Measurements from ENCODE around the gene GULP1.

The GULP1 gene

GRCh38 chr2:188519136-188519535, 227.5 kb downstream of the GULP1 start:
- TF ChIP-seq FOXP2 (optimal IDR thresholded peaks at IDR 0.05; ENCODE audit: borderline replicate concordance, extremely low read depth, extremely low read length, insufficient read depth) (no peak), TAF1 (IDR thresholded peaks at IDR 0.05; ENCODE audit: borderline replicate concordance, insufficient read depth, low read length) (no peak)

GRCh38 chr2:188522517-188522916, 230.8 kb downstream of the GULP1 start:
- TF ChIP-seq TAF1 (IDR thresholded peaks at IDR 0.05; ENCODE audit: borderline replicate concordance, insufficient read depth, low read length) (no peak), REST (IDR thresholded peaks at IDR 0.05; ENCODE audit: insufficient read depth in 1 of 2, low read depth in 2 of 2, low read length in 2 of 2) (no peak), FOXP2 (optimal IDR thresholded peaks at IDR 0.05; ENCODE audit: borderline replicate concordance, extremely low read depth, extremely low read length, insufficient read depth) (no peak), POLR2AphosphoS5 (IDR thresholded peaks at IDR 0.05; ENCODE audit: low read depth, low read length) (no peak), SIN3A (IDR thresholded peaks at IDR 0.05; ENCODE audit: borderline replicate concordance, insufficient read depth, low read length) (no peak)

- TF ChIP-seq SIN3A (IDR thresholded peaks at IDR 0.05; ENCODE audit: borderline replicate concordance, insufficient read depth, low read length) (no peak), FOXP2 (optimal IDR thresholded peaks at IDR 0.05; ENCODE audit: borderline replicate concordance, extremely low read depth, extremely low read length, insufficient read depth) (no peak), TAF1 (IDR thresholded peaks at IDR 0.05; ENCODE audit: borderline replicate concordance, insufficient read depth, low read length) (no peak), REST (IDR thresholded peaks at IDR 0.05; ENCODE audit: insufficient read depth in 1 of 2, low read depth in 2 of 2, low read length in 2 of 2) (no peak), POLR2AphosphoS5 (IDR thresholded peaks at IDR 0.05; ENCODE audit: low read depth, low read length) (no peak)
These were observed 232.2 kb downstream of the GULP1 start for GRCh38 chr2:188523919-188524318.

- TF ChIP-seq TAF1 (IDR thresholded peaks at IDR 0.05; ENCODE audit: borderline replicate concordance, insufficient read depth, low read length): no peak
- TF ChIP-seq FOXP2 (optimal IDR thresholded peaks at IDR 0.05; ENCODE audit: borderline replicate concordance, extremely low read depth, extremely low read length, insufficient read depth): no peak
- TF ChIP-seq REST (IDR thresholded peaks at IDR 0.05; ENCODE audit: insufficient read depth in 1 of 2, low read depth in 2 of 2, low read length in 2 of 2): no peak
- no peak for TF ChIP-seq SIN3A (IDR thresholded peaks at IDR 0.05; ENCODE audit: borderline replicate concordance, insufficient read depth, low read length)
- TF ChIP-seq POLR2AphosphoS5 (IDR thresholded peaks at IDR 0.05; ENCODE audit: low read depth, low read length): no peak
These were observed 232.9 kb downstream of the GULP1 start for GRCh38 chr2:188524519-188525113.

GRCh38 chr2:188526701-188527100, 235.0 kb downstream of the GULP1 start:
- TF ChIP-seq FOXP2 (optimal IDR thresholded peaks at IDR 0.05; ENCODE audit: borderline replicate concordance, extremely low read depth, extremely low read length, insufficient read depth) (no peak), POLR2AphosphoS5 (IDR thresholded peaks at IDR 0.05; ENCODE audit: low read depth, low read length) (no peak), REST (IDR thresholded peaks at IDR 0.05; ENCODE audit: insufficient read depth in 1 of 2, low read depth in 2 of 2, low read length in 2 of 2) (no peak)
